NB4 (cell line): ENCODE data around the gene TMCC3.
"Not testable (repeated sequence)": the region's sequence is repeated elsewhere in the genome, so short reads cannot be mapped to it uniquely, and the experiment has no call there.

Experiments
- MYC ChIP-seq: IDR thresholded peaks from 2 replicates; pipeline ENCODE4 v1.6.1; 2011; ENCODE audit warnings: low read depth, low read length
- POLR2A ChIP-seq: IDR thresholded peaks from 2 replicates; pipeline ENCODE4 v1.6.1; 2011; ENCODE audit warnings: mild to moderate bottlenecking; ENCODE audit not compliant: insufficient read length; ENCODE audit errors: extremely low read depth

DNA sequence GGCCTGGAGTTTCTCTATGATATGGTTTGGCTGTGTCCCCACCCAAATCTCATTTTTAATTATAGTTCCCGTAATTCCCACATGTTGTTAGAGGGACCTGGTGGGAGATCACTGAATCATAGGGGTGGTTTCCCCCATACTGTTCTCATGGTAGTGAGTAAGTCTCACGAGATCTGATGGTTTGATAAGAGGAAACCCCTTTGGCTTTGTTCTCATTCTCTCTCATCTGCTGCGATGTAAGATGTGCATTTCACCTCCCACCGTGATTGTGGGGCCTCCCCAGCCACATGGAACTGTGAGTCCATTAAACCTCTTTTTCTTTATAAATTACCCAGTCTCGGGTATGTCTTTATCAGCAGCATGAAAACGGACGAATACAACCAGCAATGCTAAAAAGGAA is 42.5 kb upstream of the TMCC3 start:
- TF ChIP-seq POLR2A, MYC: not testable (repeated sequence)
